Liver (tissue), 3 donors: ENCODE data around the gene GRIP2.

Experiments used
- ATF3 ChIP-seq: IDR thresholded peaks from 2 replicates; pipeline ENCODE4 v1.6.1; 2016; ENCODE audit warnings: antibody characterized with exemption
- CTCF ChIP-seq: fragments of 150-350 bp; IDR thresholded peaks from 2 replicates; pipeline ENCODE4 v1.5.1; 2017; ENCODE audit warnings: improper control_type of control experiment, low read depth, low read length; ENCODE audit not compliant: missing input control
- GABPA ChIP-seq, 2 donors: IDR thresholded peaks in 1 of 2; conservative IDR thresholded peaks in 1 of 2; 2 replicates each; pipeline ENCODE4 v1.6.1; 2016; ENCODE audit warnings: antibody characterized with exemption in 2 of 2, mild to moderate bottlenecking in 1 of 2, moderate library complexity in 1 of 2
- REST ChIP-seq: IDR thresholded peaks from 2 replicates; pipeline ENCODE4 v1.6.1; 2016; ENCODE audit warnings: antibody characterized with exemption, mild to moderate bottlenecking
- SP1 ChIP-seq: IDR thresholded peaks from 2 replicates; pipeline ENCODE4 v1.6.1; 2018; ENCODE audit warnings: antibody characterized with exemption, mild to moderate bottlenecking
- donor health status: healthy.
- donor health status: healthy.

GRCh38 chr3:14466179-14466903 is 73.8 kb downstream of the GRIP2 start:
- TF ChIP-seq CTCF, result no peak
- no peak for TF ChIP-seq ATF3
- TF ChIP-seq GABPA (IDR thresholded peaks at IDR 0.05 in 1 of 2, conservative IDR thresholded peaks at IDR 0.05 in 1 of 2), result no peak
- no peak for TF ChIP-seq SP1
- no peak for TF ChIP-seq REST
